C4-2B (cell line): ENCODE data around the gene INHBB.

Experiments
- H3K27ac ChIP-seq: fragments of 450-650 bp; 2 replicates; pipeline ENCODE4 v1.5.1; 2017
- ZFX ChIP-seq: fragments of 450-650 bp; IDR thresholded peaks from 2 replicates; pipeline ENCODE4 v1.6.1; 2017
- TF ChIP-seq, protein P1 (sequence below): fragments of 450-650 bp; conservative IDR thresholded peaks from 2 replicates; pipeline ENCODE4 v1.5.1; 2017; ENCODE audit warnings: mild to moderate bottlenecking

Gene INHBB

DNA sequence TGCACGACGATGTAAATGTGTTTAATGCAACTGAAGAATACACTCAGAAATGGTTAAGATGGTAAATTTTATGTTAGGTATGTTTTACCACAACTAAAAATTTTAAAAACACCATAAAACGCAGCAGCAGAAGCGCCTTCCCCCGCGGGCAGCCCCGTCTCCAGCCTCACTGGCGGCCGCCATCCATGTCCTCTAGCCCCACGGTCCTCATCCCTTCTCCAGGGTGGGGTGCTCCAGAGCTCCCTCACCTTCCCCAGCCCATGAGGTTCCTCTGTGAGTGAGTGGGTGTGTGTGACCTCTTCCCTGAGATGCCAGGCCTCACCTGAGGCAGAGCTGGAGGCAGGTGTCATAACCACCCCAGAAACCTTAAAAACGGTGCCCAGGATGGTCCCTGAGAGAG is 17.0 kb downstream of the INHBB start:
- H3K27ac ChIP-seq = no peak overlapping the region
- no peak for TF ChIP-seq ZFX
- TF ChIP-seq, protein P1, sequence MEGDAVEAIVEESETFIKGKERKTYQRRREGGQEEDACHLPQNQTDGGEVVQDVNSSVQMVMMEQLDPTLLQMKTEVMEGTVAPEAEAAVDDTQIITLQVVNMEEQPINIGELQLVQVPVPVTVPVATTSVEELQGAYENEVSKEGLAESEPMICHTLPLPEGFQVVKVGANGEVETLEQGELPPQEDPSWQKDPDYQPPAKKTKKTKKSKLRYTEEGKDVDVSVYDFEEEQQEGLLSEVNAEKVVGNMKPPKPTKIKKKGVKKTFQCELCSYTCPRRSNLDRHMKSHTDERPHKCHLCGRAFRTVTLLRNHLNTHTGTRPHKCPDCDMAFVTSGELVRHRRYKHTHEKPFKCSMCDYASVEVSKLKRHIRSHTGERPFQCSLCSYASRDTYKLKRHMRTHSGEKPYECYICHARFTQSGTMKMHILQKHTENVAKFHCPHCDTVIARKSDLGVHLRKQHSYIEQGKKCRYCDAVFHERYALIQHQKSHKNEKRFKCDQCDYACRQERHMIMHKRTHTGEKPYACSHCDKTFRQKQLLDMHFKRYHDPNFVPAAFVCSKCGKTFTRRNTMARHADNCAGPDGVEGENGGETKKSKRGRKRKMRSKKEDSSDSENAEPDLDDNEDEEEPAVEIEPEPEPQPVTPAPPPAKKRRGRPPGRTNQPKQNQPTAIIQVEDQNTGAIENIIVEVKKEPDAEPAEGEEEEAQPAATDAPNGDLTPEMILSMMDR = no peak

DNA sequence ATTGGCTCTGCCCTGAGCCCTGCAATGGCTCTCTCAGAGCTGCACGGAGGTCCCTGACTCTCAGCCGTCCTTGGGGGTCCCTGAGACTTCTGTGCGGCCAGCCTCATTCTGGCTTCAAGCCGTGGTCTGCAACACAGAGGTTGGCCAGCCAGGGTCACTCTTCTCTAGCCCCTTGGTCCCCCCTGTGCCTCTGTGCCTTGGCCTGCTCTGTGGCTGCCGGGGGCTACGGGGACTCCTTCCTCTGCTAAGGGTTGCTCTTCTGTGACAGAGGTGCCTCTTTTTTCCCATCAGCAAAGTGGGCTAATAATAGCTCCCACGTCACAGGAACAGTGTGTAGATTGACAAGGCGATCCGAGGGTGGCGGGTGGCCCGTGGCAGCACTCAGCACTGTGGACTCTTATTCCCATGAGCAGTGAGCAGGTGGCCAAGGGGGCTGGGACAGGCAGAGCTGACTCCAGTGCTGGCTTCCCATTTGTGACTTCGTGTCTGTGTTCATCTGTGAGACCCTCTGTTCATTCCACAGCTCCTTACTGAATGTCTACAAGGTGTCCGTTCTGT is 19.4 kb downstream of the INHBB start:
- no peak for TF ChIP-seq ZFX
- TF ChIP-seq, protein P1 = no peak
- H3K27ac ChIP-seq = no peak overlapping the region

DNA sequence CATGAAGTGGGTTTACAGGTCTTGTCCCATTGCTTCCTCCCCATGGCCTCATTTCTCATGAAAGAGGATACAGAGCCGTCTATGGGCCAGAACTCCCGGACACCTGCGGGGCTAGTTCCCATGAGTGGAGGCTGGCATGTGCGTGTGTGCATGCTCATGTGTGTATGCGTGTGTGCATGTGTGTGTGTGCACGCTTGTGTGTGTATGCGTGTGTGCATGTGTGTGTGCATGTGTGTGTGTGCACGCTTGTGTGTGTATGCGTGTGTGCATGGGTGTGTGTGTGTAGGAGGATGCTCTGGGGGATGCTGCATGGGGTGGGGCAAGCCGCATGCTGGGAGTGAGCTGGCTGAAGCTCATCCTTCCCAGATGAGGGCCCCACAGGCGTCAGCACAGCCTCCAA is 20.8 kb downstream of the INHBB start:
- TF ChIP-seq ZFX = no peak
- TF ChIP-seq, protein P1 = no peak

DNA sequence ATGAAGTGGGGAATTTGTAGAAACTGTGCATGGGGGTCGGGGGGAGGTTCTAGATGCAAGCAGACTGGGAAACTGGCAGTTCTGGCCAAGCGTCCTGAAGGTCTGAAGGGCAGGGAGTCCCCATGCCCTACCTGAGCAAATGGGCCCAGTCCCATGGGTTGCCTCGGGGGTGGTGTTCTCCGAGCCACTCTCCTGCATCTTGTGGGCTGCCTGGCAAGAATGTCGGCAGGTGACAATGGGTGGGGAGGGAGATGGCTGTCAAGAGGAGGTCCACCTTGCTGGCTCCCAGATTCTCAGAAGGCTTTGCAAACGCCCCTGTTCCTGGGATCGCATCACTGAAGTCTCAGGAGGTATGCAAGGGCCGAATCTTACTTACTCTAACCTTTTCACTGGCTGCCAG is 21.3 kb downstream of the INHBB start:
- no peak for TF ChIP-seq ZFX
- TF ChIP-seq, protein P1 = no peak
- no peak overlapping the region for H3K27ac ChIP-seq

More for the DNA sequence above, 20.8 kb downstream of the INHBB start:
- H3K27ac ChIP-seq = no peak overlapping the region

DNA sequence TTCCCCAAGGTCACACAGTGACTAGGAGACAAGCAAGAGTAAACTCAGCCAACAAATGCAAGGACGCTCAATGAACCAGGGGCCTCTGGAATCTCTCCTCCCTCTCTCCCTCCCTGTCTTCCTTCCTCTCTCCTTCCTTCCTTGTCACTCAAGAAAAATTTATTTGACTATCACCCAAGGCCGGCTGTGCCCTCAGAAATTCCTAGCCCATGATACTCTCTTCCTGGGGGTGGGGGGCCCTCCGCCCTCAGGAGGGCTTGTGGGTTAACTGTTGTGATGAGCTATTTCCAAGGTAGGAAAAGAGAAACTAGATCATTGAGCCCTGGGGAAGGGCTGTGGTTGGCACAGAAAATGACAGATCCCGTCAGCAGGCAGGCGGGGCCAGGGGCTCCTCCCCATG is 21.7 kb downstream of the INHBB start:
- TF ChIP-seq ZFX = no peak
- TF ChIP-seq, protein P1 = no peak
- no peak overlapping the region for H3K27ac ChIP-seq

DNA sequence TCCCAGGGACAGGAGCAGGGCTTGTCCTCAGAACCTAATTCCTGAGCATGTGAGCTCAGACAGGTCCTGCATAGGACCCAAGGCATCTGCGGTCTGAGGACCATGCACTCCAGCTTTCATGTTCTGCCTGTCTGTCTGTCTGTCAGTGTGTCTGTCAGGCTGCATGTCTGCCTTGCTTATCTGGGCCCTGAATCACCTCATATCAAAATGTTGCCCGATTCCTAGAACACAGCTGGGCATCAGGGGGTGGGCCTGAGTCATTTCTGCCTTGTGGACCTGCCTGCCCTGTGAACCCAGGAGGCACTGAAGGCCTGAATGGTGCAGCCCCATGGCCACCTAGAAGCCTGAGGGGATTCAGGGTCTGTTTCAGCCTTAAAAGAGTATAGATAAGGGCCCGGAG is 22.1 kb downstream of the INHBB start:
- TF ChIP-seq, protein P1 = no peak
- TF ChIP-seq ZFX = no peak
- H3K27ac ChIP-seq = no peak overlapping the region

DNA sequence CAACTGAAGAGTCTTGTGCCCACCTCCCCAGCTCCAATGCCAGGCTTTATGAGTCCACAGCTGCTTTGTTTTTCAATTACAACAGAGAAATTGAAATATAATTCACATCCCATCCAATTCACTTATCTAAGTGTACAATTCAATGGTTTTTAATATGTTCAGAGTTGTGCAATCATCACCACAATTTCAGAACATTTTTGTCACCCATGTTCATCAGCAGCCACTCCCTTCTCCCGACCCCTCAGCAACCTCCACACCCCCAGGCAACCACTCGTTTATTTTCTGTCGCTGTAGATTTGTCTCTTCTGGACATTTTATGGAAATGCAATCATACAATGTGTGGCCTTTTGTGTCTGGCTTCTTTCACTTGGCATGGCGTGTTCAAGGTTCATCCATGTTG is 23.3 kb downstream of the INHBB start:
- H3K27ac ChIP-seq = no peak overlapping the region
- TF ChIP-seq ZFX = no peak
- TF ChIP-seq, protein P1 = no peak
